ENCODE results near the gene SH2B3.

SH2B3 gene

GRCh38 chr12:111453071-111453989, 47.6 kb downstream of the SH2B3 start:
- in situ Hi-C loops (cut with MboI; ENCODE audit: low sequenced_read_pairs, unreplicated experiment), result no loop called here
- no peak for TF ChIP-seq CTCF (IDR thresholded peaks at IDR 0.05; ENCODE audit: borderline replicate concordance, control extremely low read depth, extremely low read depth, insufficient read depth, missing control alignments)
- DNase-seq (ENCODE audit: low spot score), result no peak

DNA sequence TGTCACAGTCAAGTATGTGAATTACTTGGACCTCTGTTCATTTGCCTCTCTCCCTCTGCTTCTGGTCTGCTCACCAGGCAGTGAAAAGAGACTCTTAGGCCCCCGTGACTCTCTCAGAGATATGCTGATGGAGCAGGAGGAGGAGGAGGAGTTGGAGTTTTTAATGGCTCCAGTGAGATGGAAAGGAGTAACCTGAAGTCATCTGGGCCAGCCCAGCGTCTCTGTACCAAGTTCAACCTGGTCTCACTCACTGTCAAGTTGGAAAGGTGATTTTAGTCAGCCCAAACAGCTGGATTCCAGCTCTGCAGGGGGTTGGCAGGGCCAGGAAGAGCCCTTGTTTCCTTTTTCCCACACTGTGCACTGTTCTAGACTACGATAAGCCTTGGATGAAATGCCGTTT, 48.6 kb downstream of the SH2B3 start:
- no peak for DNase-seq (ENCODE audit: low spot score)
- in situ Hi-C loops (cut with MboI; ENCODE audit: low sequenced_read_pairs, unreplicated experiment), result no loop called here
- TF ChIP-seq CTCF (IDR thresholded peaks at IDR 0.05; ENCODE audit: borderline replicate concordance, control extremely low read depth, extremely low read depth, insufficient read depth, missing control alignments), result no peak

- DNase-seq (ENCODE audit: low spot score), result no peak
- TF ChIP-seq CTCF (IDR thresholded peaks at IDR 0.05; ENCODE audit: borderline replicate concordance, control extremely low read depth, extremely low read depth, insufficient read depth, missing control alignments), result no peak
- in situ Hi-C loops (cut with MboI; ENCODE audit: low sequenced_read_pairs, unreplicated experiment), result no loop called here
These were observed 49.2 kb downstream of the SH2B3 start for GRCh38 chr12:111454716-111455447.

GRCh38 chr12:111455448-111456320, 50.0 kb downstream of the SH2B3 start:
- no peak for DNase-seq (ENCODE audit: low spot score)
- in situ Hi-C loops (cut with MboI; ENCODE audit: low sequenced_read_pairs, unreplicated experiment), result no loop called here
- TF ChIP-seq CTCF (IDR thresholded peaks at IDR 0.05; ENCODE audit: borderline replicate concordance, control extremely low read depth, extremely low read depth, insufficient read depth, missing control alignments), result no peak

DNA sequence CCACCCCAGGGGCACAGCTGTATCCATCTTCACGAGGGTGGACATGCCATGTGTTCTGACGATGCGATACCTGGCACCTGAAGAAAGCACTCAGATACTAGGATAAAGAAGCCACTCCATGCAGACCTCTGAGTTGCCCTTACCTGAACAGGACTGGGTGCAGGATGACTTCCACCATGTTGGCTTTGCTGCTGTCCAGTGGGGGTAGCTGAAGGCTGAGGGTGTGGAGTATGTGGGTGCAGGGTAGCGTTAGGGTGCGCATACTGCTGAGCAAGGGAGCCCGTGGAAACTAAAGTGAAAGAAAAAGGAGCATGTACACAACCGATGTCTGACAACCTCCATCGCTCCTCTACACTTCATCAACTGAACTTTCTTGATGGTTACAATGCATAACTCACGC, 51.3 kb downstream of the SH2B3 start:
- DNase-seq (ENCODE audit: low spot score), result no peak
- TF ChIP-seq CTCF (IDR thresholded peaks at IDR 0.05; ENCODE audit: borderline replicate concordance, control extremely low read depth, extremely low read depth, insufficient read depth, missing control alignments), result no peak

GRCh38 chr12:111457577-111457976, 51.9 kb downstream of the SH2B3 start:
- in situ Hi-C loops (cut with MboI; ENCODE audit: low sequenced_read_pairs, unreplicated experiment), result no loop called here
- DNase-seq (ENCODE audit: low spot score), result no peak
- no peak for TF ChIP-seq CTCF (IDR thresholded peaks at IDR 0.05; ENCODE audit: borderline replicate concordance, control extremely low read depth, extremely low read depth, insufficient read depth, missing control alignments)

More for the DNA sequence above, 51.3 kb downstream of the SH2B3 start:
- in situ Hi-C loops (cut with MboI; ENCODE audit: low sequenced_read_pairs, unreplicated experiment), result no loop called here
